ENCODE results near the gene YIPF5.

DNA sequence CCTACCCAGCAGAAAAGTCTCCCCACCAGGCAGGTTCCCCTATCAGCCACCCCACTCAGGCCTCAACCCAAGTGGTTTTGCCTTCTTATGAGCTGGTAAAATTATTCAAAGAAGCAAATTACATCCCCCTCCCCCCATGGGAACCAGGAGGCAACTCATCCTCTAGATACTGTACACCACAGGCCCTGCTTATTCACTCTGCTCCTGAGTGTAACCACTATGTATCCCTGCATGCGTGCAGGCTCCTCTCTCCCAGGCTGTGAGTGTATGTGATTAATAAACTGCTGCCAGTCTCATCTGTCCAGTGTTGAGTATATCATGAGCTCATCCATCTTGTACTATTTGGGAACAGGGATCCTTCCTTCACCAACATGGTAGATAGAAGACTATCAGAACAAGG is 8.8 kb upstream of the YIPF5 start:
- TF ChIP-seq, protein P1, sequence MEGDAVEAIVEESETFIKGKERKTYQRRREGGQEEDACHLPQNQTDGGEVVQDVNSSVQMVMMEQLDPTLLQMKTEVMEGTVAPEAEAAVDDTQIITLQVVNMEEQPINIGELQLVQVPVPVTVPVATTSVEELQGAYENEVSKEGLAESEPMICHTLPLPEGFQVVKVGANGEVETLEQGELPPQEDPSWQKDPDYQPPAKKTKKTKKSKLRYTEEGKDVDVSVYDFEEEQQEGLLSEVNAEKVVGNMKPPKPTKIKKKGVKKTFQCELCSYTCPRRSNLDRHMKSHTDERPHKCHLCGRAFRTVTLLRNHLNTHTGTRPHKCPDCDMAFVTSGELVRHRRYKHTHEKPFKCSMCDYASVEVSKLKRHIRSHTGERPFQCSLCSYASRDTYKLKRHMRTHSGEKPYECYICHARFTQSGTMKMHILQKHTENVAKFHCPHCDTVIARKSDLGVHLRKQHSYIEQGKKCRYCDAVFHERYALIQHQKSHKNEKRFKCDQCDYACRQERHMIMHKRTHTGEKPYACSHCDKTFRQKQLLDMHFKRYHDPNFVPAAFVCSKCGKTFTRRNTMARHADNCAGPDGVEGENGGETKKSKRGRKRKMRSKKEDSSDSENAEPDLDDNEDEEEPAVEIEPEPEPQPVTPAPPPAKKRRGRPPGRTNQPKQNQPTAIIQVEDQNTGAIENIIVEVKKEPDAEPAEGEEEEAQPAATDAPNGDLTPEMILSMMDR (IDR thresholded peaks at IDR 0.05): no peak
- no peak for TF ChIP-seq POLR2A (IDR thresholded peaks at IDR 0.05)

Data from suprapubic skin (tissue), 3 donors.